ENCODE data around the gene TBL1XR1.

Gene TBL1XR1

GRCh38 chr3:177107461-177108239 is 89.6 kb downstream of the TBL1XR1 start:
- Histone ChIP-seq H3K4me3 (ENCODE audit: low read depth, low read length) (no peak overlapping the region), H3K9ac (ENCODE audit: low read length) (no peak overlapping the region), H3K27me3 (ENCODE audit: control insufficient read depth, insufficient read depth, low read length) (no peaks in the 10 kb centered on the region), H3K27ac (ENCODE audit: low read depth, low read length) (no peak overlapping the region), H3K4me1 (ENCODE audit: control insufficient read depth, insufficient read depth, low read length) (peaks cover 37% of the 10 kb centered on the region), H3K36me3 (ENCODE audit: control insufficient read depth, insufficient read depth, low read length) (no peaks in the 10 kb centered on the region), H3K9me3 (ENCODE audit: control insufficient read depth, insufficient read depth, low read depth, low read length) (no peaks in the 10 kb centered on the region)

DNA sequence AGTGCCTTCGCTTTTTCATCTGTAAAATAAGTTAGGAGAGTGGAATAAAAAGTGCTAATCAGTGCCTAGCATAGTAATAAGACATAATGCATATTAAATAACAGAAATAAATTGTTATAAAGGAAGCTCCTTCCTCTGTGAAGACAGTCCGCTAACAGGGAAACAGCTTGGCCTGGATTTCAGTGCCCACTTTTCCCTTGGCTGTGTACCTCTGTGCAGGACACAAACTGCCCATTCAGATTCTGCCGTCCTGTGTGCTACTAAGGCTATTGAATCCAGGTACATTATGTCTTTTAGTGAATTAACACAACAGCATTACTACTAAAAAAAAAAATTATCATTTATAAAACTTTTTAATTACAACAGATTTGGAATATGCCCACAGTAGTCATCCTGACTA is 90.7 kb downstream of the TBL1XR1 start:
- no peaks in the 10 kb centered on the region for H3K27me3 ChIP-seq (ENCODE audit: control insufficient read depth, insufficient read depth, low read length)
- H3K9ac ChIP-seq (ENCODE audit: low read length): no peak overlapping the region
- H3K27ac ChIP-seq (ENCODE audit: low read depth, low read length): no peak overlapping the region
- peaks cover 36% of the 10 kb centered on the region for H3K4me1 ChIP-seq (ENCODE audit: control insufficient read depth, insufficient read depth, low read length)
- H3K4me3 ChIP-seq (ENCODE audit: low read depth, low read length): no peak overlapping the region
- H3K9me3 ChIP-seq (ENCODE audit: control insufficient read depth, insufficient read depth, low read depth, low read length): no peaks in the 10 kb centered on the region
- H3K36me3 ChIP-seq (ENCODE audit: control insufficient read depth, insufficient read depth, low read length): no peaks in the 10 kb centered on the region

- Histone ChIP-seq H3K27ac (ENCODE audit: low read depth, low read length) (no peak overlapping the region), H3K4me1 (ENCODE audit: control insufficient read depth, insufficient read depth, low read length) (peaks cover 32% of the 10 kb centered on the region)
Observed at GRCh38 chr3:177106184-177106583, 91.1 kb downstream of the TBL1XR1 start.

DNA sequence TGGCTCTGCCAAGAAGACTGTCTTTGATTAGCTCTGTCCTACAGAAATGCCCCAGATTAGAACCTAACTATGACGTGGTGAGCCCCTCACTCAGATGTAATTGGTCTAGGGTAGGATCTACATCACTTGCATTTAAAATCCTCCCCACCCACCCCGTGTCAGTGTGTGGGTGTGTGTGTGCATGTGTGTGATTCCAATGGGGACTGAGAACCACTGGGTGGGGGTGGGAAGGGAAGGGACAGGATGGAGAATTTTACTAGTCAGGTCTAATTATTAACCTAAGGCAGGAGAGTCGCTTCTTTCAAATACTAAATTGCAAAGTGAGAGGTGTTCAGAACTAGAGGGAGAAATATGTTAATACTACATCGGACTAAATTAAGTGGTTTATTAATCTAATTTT is 91.7 kb downstream of the TBL1XR1 start:
- Histone ChIP-seq H3K9me3 (ENCODE audit: control insufficient read depth, insufficient read depth, low read depth, low read length) (no peaks in the 10 kb centered on the region; the same call in 1 of the 2 replicates), H3K27ac (ENCODE audit: low read depth, low read length) (no peak overlapping the region), H3K9ac (ENCODE audit: low read length) (no peak overlapping the region), H3K4me3 (ENCODE audit: low read depth, low read length) (no peak overlapping the region), H3K36me3 (ENCODE audit: control insufficient read depth, insufficient read depth, low read length) (no peaks in the 10 kb centered on the region), H3K27me3 (ENCODE audit: control insufficient read depth, insufficient read depth, low read length) (no peaks in the 10 kb centered on the region), H3K4me1 (ENCODE audit: control insufficient read depth, insufficient read depth, low read length) (peaks cover 27% of the 10 kb centered on the region)

More at GRCh38 chr3:177106184-177106583, 91.1 kb downstream of the TBL1XR1 start:
- Histone ChIP-seq H3K4me3 (ENCODE audit: low read depth, low read length) (no peak overlapping the region), H3K9me3 (ENCODE audit: control insufficient read depth, insufficient read depth, low read depth, low read length) (no peaks in the 10 kb centered on the region), H3K36me3 (ENCODE audit: control insufficient read depth, insufficient read depth, low read length) (no peaks in the 10 kb centered on the region), H3K9ac (ENCODE audit: low read length) (no peak overlapping the region), H3K27me3 (ENCODE audit: control insufficient read depth, insufficient read depth, low read length) (no peaks in the 10 kb centered on the region)

DNA sequence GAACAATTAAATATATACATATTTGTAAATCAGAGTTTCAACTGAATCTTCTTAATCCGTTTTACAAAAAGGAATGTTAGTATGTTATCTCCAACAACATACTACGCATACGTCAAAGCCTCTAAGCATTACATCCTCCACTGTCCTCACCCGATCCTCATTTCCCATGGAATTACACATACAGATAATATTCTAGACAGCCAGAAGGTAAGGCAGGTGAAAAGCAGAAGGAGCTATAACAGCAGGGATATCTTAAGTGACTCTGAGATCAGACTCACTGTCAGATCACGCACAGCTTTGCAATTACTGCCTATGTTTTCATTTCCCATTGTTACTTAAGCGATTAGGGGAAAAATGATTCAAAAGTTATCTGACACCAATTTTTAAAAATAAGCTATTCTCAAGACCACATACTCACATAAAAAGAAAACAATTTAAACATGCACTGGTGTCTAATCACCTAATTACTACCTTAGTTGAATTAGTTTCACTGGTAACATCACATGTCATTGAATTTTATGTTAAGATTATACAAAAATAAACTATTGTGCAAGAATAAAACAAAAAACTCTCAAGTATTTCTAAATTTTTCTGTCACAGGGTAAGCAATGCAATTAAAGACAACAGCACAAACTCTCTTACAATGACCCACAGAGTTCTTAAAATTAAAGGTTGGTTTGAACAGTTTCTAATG is 92.8 kb downstream of the TBL1XR1 start:
- Histone ChIP-seq H3K27me3 (ENCODE audit: control insufficient read depth, insufficient read depth, low read length) (no peaks in the 10 kb centered on the region), H3K4me1 (ENCODE audit: control insufficient read depth, insufficient read depth, low read length) (peaks cover 16% of the 10 kb centered on the region), H3K9ac (ENCODE audit: low read length) (no peak overlapping the region), H3K27ac (ENCODE audit: low read depth, low read length) (no peak overlapping the region), H3K36me3 (ENCODE audit: control insufficient read depth, insufficient read depth, low read length) (no peaks in the 10 kb centered on the region; the same call in 1 of the 2 replicates), H3K4me3 (ENCODE audit: low read depth, low read length) (no peak overlapping the region), H3K9me3 (ENCODE audit: control insufficient read depth, insufficient read depth, low read depth, low read length) (no peaks in the 10 kb centered on the region; the same call in 1 of the 2 replicates)

DNA sequence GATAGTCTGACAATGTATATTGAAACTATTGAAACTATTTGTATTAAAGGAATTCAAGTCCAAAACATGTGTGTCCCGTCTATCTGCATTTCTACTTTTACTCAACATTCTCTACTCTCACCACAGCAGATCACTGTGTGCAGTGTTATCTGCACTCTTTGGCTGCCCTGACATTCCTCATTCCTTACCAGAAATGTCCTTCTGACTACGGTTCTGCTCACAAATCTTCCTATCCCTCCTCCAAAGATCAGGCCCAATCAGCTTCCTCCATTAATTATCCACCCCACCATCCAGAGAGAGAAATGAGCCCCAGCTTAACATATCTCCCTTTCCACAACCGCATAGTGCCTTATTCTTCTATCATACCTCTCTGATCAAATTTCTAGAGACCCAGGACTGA is 94.7 kb downstream of the TBL1XR1 start:
- no peak overlapping the region for H3K4me3 ChIP-seq (ENCODE audit: low read depth, low read length)
- H3K9ac ChIP-seq (ENCODE audit: low read length): no peak overlapping the region
- H3K27me3 ChIP-seq (ENCODE audit: control insufficient read depth, insufficient read depth, low read length): no peaks in the 10 kb centered on the region
- peaks cover 3% of the 10 kb centered on the region; the same call in 1 of the 2 replicates for H3K36me3 ChIP-seq (ENCODE audit: control insufficient read depth, insufficient read depth, low read length)
- no peak overlapping the region for H3K27ac ChIP-seq (ENCODE audit: low read depth, low read length)
- H3K9me3 ChIP-seq (ENCODE audit: control insufficient read depth, insufficient read depth, low read depth, low read length): no peaks in the 10 kb centered on the region; the same call in 1 of the 2 replicates
- H3K4me1 ChIP-seq (ENCODE audit: control insufficient read depth, insufficient read depth, low read length): peaks cover 16% of the 10 kb centered on the region

- H3K36me3 ChIP-seq (ENCODE audit: control insufficient read depth, insufficient read depth, low read length): peaks cover 24% of the 10 kb centered on the region; the same call in 1 of the 2 replicates
- H3K27me3 ChIP-seq (ENCODE audit: control insufficient read depth, insufficient read depth, low read length): no peaks in the 10 kb centered on the region
- no peak overlapping the region for H3K9ac ChIP-seq (ENCODE audit: low read length)
- no peak overlapping the region for H3K27ac ChIP-seq (ENCODE audit: low read depth, low read length)
- peaks cover 15% of the 10 kb centered on the region for H3K9me3 ChIP-seq (ENCODE audit: control insufficient read depth, insufficient read depth, low read depth, low read length)
- no peak overlapping the region for H3K4me3 ChIP-seq (ENCODE audit: low read depth, low read length)
- no peaks in the 10 kb centered on the region; the same call in 1 of the 2 replicates for H3K4me1 ChIP-seq (ENCODE audit: control insufficient read depth, insufficient read depth, low read length)
Observed at GRCh38 chr3:177098551-177098950, 98.7 kb downstream of the TBL1XR1 start.

DNA sequence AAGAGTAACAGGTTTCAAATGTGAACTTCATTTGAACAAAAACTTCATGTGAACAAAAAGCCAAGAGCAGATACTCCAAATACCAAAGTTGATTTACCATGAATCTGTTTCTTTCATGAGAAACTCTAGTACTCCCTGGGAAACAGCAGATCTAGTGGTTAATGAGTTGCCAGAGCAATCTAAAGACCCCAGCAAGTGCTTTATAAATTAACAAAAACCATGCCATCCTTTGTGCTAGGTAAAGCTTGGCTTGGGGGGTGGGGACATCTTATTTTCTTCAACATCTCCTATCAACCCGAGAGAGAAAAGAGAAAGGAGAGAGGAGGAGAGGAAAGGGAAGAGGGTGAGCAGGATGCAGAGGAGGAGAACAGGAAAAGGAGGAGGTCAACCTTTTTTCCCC is 100.7 kb downstream of the TBL1XR1 start:
- Histone ChIP-seq H3K27me3 (ENCODE audit: control insufficient read depth, insufficient read depth, low read length) (no peaks in the 10 kb centered on the region), H3K9ac (ENCODE audit: low read length) (no peak overlapping the region), H3K4me3 (ENCODE audit: low read depth, low read length) (no peak overlapping the region), H3K9me3 (ENCODE audit: control insufficient read depth, insufficient read depth, low read depth, low read length) (peaks cover 15% of the 10 kb centered on the region), H3K36me3 (ENCODE audit: control insufficient read depth, insufficient read depth, low read length) (peaks cover 24% of the 10 kb centered on the region; the same call in 1 of the 2 replicates), H3K27ac (ENCODE audit: low read depth, low read length) (no peak overlapping the region), H3K4me1 (ENCODE audit: control insufficient read depth, insufficient read depth, low read length) (no peaks in the 10 kb centered on the region; the same call in 1 of the 2 replicates)

DNA sequence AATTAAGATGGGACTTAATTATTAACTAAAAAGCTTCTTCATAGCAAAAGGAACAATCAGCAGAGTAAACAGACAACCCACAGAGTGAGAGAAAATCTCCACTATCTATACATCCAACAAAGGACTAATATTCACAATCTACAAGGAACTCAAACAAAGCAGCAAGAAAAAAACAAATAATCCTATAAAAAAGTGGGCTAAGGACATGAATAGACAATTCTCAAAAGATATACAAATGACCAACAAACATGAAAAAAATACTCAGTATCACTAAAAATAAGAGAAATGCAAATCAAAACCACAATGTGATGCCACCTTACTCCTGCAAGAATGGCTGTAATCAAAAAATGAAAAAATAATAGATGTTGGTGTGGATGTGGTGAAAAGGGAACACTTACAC is 103.3 kb downstream of the TBL1XR1 start:
- Histone ChIP-seq H3K9ac (ENCODE audit: low read length) (no peak overlapping the region), H3K4me1 (ENCODE audit: control insufficient read depth, insufficient read depth, low read length) (peaks cover 9% of the 10 kb centered on the region; the same call in 1 of the 2 replicates), H3K27ac (ENCODE audit: low read depth, low read length) (no peak overlapping the region), H3K9me3 (ENCODE audit: control insufficient read depth, insufficient read depth, low read depth, low read length) (peaks cover 15% of the 10 kb centered on the region), H3K27me3 (ENCODE audit: control insufficient read depth, insufficient read depth, low read length) (no peaks in the 10 kb centered on the region), H3K36me3 (ENCODE audit: control insufficient read depth, insufficient read depth, low read length) (peaks cover 24% of the 10 kb centered on the region; the same call in 1 of the 2 replicates), H3K4me3 (ENCODE audit: low read depth, low read length) (no peak overlapping the region)

- Histone ChIP-seq H3K9ac (ENCODE audit: low read length) (no peak overlapping the region), H3K4me3 (ENCODE audit: low read depth, low read length) (no peak overlapping the region), H3K36me3 (ENCODE audit: control insufficient read depth, insufficient read depth, low read length) (peaks cover 6% of the 10 kb centered on the region; the same call in 1 of the 2 replicates), H3K27me3 (ENCODE audit: control insufficient read depth, insufficient read depth, low read length) (no peaks in the 10 kb centered on the region), H3K9me3 (ENCODE audit: control insufficient read depth, insufficient read depth, low read depth, low read length) (peaks cover 10% of the 10 kb centered on the region), H3K27ac (ENCODE audit: low read depth, low read length) (no peak overlapping the region), H3K4me1 (ENCODE audit: control insufficient read depth, insufficient read depth, low read length) (peaks cover 13% of the 10 kb centered on the region; the same call in 1 of the 2 replicates)
Observed at GRCh38 chr3:177089901-177090300, 107.4 kb downstream of the TBL1XR1 start.

DNA sequence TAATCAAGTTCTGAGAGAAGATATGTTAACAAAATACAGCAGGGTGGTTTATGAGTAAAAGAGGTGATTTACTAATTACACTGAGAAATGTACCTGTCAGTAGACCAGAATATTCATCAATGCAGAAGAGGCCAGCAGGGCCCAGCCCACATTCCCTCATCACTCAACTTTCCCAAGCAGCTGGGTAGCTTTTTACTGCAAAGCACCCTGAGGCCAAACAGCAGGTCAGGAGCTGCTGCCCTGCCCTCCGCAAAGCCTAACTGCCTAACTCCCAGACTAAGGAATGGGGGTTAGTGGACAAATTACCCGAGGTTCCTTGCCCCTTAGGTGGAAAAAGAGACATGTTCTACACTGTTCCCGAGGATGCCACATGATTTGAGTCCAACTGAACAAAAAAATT is 108.2 kb downstream of the TBL1XR1 start:
- Histone ChIP-seq H3K27me3 (ENCODE audit: control insufficient read depth, insufficient read depth, low read length) (no peaks in the 10 kb centered on the region), H3K4me1 (ENCODE audit: control insufficient read depth, insufficient read depth, low read length) (peaks cover 13% of the 10 kb centered on the region; the same call in 1 of the 2 replicates), H3K9ac (ENCODE audit: low read length) (no peak overlapping the region), H3K9me3 (ENCODE audit: control insufficient read depth, insufficient read depth, low read depth, low read length) (0 out of 2 replicates have a peak, but pooled peaks cover 3% of the 10 kb centered on the region), H3K27ac (ENCODE audit: low read depth, low read length) (no peak overlapping the region), H3K4me3 (ENCODE audit: low read depth, low read length) (no peak overlapping the region), H3K36me3 (ENCODE audit: control insufficient read depth, insufficient read depth, low read length) (peaks cover 2% of the 10 kb centered on the region; the same call in 1 of the 2 replicates)
